Osteoblast (primary cell): ENCODE data around the gene ADAMTSL1. TPM values are rescaled to one million over a fixed set of nuclear protein-coding genes. Genes with fewer than 3 reads are reported as not detected.

Experiments
- DNase-seq: peaks from one replicate; pipeline ENCODE4 v3.0.0; 2011; ENCODE audit warnings: low spot score, mixed read lengths; ENCODE audit not compliant: insufficient read length; ENCODE audit errors: missing footprints
- H2AFZ ChIP-seq: 2 replicates; pipeline ENCODE4 v1.6.0; 2011; ENCODE audit warnings: mild to moderate bottlenecking, low read length
- H3K27ac ChIP-seq: 2 replicates; pipeline ENCODE4 v1.5.1; 2011; ENCODE audit warnings: mild to moderate bottlenecking, low read depth, low read length, moderate library complexity
- H3K27me3 ChIP-seq: 2 replicates; pipeline ENCODE4 v1.6.0; 2012; ENCODE audit warnings: mild to moderate bottlenecking, control low read depth, inconsistent platforms, low read length, moderate library complexity; ENCODE audit not compliant: insufficient read depth
- H3K36me3 ChIP-seq: 2 replicates; pipeline ENCODE4 v1.5.1; 2011; ENCODE audit warnings: mild to moderate bottlenecking, low read length, control low read depth, moderate library complexity; ENCODE audit not compliant: insufficient read depth
- H3K4me1 ChIP-seq: 2 replicates; pipeline ENCODE4 v1.5.1; 2011; ENCODE audit warnings: mild to moderate bottlenecking, low read length, control low read depth, moderate library complexity; ENCODE audit not compliant: insufficient read depth
- H3K4me2 ChIP-seq: 2 replicates; pipeline ENCODE4 v1.6.0; 2011; ENCODE audit warnings: mild to moderate bottlenecking, low read length; ENCODE audit not compliant: insufficient read depth
- H3K4me3 ChIP-seq: fragments of 200-600 bp; sonication (generic); 3 replicates; pipeline ENCODE4 v1.5.1; 2012; ENCODE audit warnings: mild to moderate bottlenecking, low read length, inconsistent platforms; ENCODE audit not compliant: insufficient read depth
- H3K79me2 ChIP-seq: 2 replicates; pipeline ENCODE4 v1.6.0; 2012; ENCODE audit warnings: mild to moderate bottlenecking, low read length, control low read depth, inconsistent platforms; ENCODE audit not compliant: insufficient read depth
- H3K9me3 ChIP-seq: 2 replicates; pipeline ENCODE4 v1.5.1; 2011; ENCODE audit warnings: low read depth, low read length, control low read depth
- H4K20me1 ChIP-seq: 2 replicates; pipeline ENCODE4 v1.6.0; 2012; ENCODE audit warnings: mild to moderate bottlenecking, low read length, control low read depth; ENCODE audit not compliant: insufficient read depth
- total RNA-seq: library from RNA; depleted of rRNA; stranded (reverse); fragments of >200 nt; gene quantifications from 2 replicates; pipeline ENCODE4 v1.2.3, GENCODE V29; 2012
- TF ChIP-seq, protein P1 (sequence below): IDR thresholded peaks from 2 replicates; pipeline ENCODE4 v1.5.1; 2011; ENCODE audit warnings: mild to moderate bottlenecking, low read depth, low read length, moderate library complexity; ENCODE audit errors: extremely low read depth

Gene ADAMTSL1
- total RNA-seq, 1 donor: 54.3 TPM

GRCh38 chr9:18545636-18546360 is 71.8 kb downstream of the ADAMTSL1 start:
- TF ChIP-seq, protein P1, sequence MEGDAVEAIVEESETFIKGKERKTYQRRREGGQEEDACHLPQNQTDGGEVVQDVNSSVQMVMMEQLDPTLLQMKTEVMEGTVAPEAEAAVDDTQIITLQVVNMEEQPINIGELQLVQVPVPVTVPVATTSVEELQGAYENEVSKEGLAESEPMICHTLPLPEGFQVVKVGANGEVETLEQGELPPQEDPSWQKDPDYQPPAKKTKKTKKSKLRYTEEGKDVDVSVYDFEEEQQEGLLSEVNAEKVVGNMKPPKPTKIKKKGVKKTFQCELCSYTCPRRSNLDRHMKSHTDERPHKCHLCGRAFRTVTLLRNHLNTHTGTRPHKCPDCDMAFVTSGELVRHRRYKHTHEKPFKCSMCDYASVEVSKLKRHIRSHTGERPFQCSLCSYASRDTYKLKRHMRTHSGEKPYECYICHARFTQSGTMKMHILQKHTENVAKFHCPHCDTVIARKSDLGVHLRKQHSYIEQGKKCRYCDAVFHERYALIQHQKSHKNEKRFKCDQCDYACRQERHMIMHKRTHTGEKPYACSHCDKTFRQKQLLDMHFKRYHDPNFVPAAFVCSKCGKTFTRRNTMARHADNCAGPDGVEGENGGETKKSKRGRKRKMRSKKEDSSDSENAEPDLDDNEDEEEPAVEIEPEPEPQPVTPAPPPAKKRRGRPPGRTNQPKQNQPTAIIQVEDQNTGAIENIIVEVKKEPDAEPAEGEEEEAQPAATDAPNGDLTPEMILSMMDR: no peak
- no peak overlapping the region for H2AFZ ChIP-seq
- no peaks in the 10 kb centered on the region for H3K27me3 ChIP-seq
- H4K20me1 ChIP-seq: no peaks in the 10 kb centered on the region
- H3K79me2 ChIP-seq: peaks cover 29% of the 10 kb centered on the region
- no peak overlapping the region for H3K4me3 ChIP-seq
- H3K27ac ChIP-seq: peak overlapping the region; percentile 97
- no peak for DNase-seq
- H3K4me1 ChIP-seq: peaks cover 55% of the 10 kb centered on the region
- H3K9me3 ChIP-seq: no peaks in the 10 kb centered on the region
- H3K36me3 ChIP-seq: peaks cover 11% of the 10 kb centered on the region
- no peak overlapping the region for H3K4me2 ChIP-seq

GRCh38 chr9:18548456-18548855 is 74.5 kb downstream of the ADAMTSL1 start:
- peaks cover 9% of the 10 kb centered on the region for H3K36me3 ChIP-seq
- H3K79me2 ChIP-seq: peaks cover 39% of the 10 kb centered on the region
- no peak overlapping the region for H3K4me3 ChIP-seq
- TF ChIP-seq, protein P1: no peak
- no peak overlapping the region for H3K27ac ChIP-seq
- no peaks in the 10 kb centered on the region for H3K9me3 ChIP-seq
- H3K4me1 ChIP-seq: peaks cover 34% of the 10 kb centered on the region
- H3K4me2 ChIP-seq: no peak overlapping the region
- DNase-seq: no peak
- H4K20me1 ChIP-seq: no peaks in the 10 kb centered on the region
- H2AFZ ChIP-seq: no peak overlapping the region
- H3K27me3 ChIP-seq: no peaks in the 10 kb centered on the region

DNA sequence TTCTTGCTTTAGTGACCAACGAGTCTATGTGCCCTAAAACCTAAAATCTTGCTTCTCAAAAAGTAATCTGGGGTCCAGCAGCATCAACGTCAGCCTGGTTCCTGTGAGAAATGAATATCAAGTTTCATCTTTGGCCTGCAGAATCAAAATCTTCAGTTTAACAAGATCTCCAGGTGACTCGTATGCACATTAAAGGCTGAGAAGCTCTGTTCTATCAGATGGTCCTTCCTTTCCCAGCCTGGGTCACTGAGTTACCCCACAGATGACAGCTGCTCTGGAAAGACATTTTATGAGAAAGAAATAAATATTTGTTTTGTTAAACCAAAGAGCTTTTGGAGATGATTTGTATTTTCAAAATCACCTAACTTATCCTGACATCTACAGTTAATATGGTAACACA is 75.8 kb downstream of the ADAMTSL1 start:
- no peaks in the 10 kb centered on the region for H3K9me3 ChIP-seq
- H3K79me2 ChIP-seq: peaks cover 47% of the 10 kb centered on the region
- TF ChIP-seq, protein P1: no peak
- H3K4me1 ChIP-seq: peaks cover 25% of the 10 kb centered on the region
- peaks cover 12% of the 10 kb centered on the region for H3K36me3 ChIP-seq
- DNase-seq: no peak
- H3K4me3 ChIP-seq: no peak overlapping the region
- H2AFZ ChIP-seq: no peak overlapping the region
- H3K4me2 ChIP-seq: no peak overlapping the region
- H4K20me1 ChIP-seq: no peaks in the 10 kb centered on the region
- H3K27ac ChIP-seq: no peak overlapping the region
- H3K27me3 ChIP-seq: no peaks in the 10 kb centered on the region

- TF ChIP-seq, protein P1: no peak
- Histone ChIP-seq H3K27me3 (no peaks in the 10 kb centered on the region), H3K9me3 (no peaks in the 10 kb centered on the region), H3K4me3 (no peak overlapping the region), H3K4me1 (peaks cover 20% of the 10 kb centered on the region), H3K4me2 (no peak overlapping the region), H3K27ac (no peak overlapping the region), H3K79me2 (peaks cover 51% of the 10 kb centered on the region), H4K20me1 (no peaks in the 10 kb centered on the region), H3K36me3 (peaks cover 13% of the 10 kb centered on the region), H2AFZ (no peak overlapping the region)
- DNase-seq: no peak
These were observed 76.3 kb downstream of the ADAMTSL1 start for GRCh38 chr9:18550286-18550685.
